H1 (cell line): ENCODE data around the gene CYP17A1. TPM values are rescaled to one million over a fixed set of nuclear protein-coding genes. Genes with fewer than 3 reads are reported as not detected.

Source experiments
- CTCF ChIA-PET: fragments of 300-600 bp; sonication (Branson Sonifier 250); formaldehyde crosslinking; loops from one replicate; lab custom pipeline; 2021; ENCODE audit not compliant: partially characterized antibody; lab: Charles Lee
- POLR2A ChIA-PET: fragments of 300-600 bp; sonication (Branson Sonifier 250); formaldehyde crosslinking; loops from one replicate; lab custom pipeline; 2021; ENCODE audit warnings: inconsistent platforms; ENCODE audit not compliant: partially characterized antibody; lab: Charles Lee
- DNase-seq, 2 experiments: peaks; one replicate each; pipeline versions ENCODE4 v3.0.0 to v3.0.0-alpha.2; 2010 to 2022; ENCODE audit warnings: low spot score in 2 of 2, low read depth in 1 of 2, mixed read lengths in 1 of 2
- FAIRE-seq: peaks from 2 replicates; lab custom pipeline; 2011; peaks lifted over from hg19 to GRCh38; lab: Jason Lieb, UNC
- H2AFZ ChIP-seq: 2 replicates; pipeline ENCODE4 v1.8.1; 2012; ENCODE audit warnings: low read length, inconsistent platforms
- H2AK5ac ChIP-seq: 2 replicates; pipeline ENCODE4 v1.6.1; 2013; ENCODE audit warnings: low read depth, low read length
- H2BK120ac ChIP-seq: replicated peaks from 2 replicates; pipeline ENCODE3; 2013; ENCODE audit warnings: low read depth, low read length, inconsistent platforms
- H2BK12ac ChIP-seq: 2 replicates; pipeline ENCODE4 v1.6.1; 2013; ENCODE audit warnings: low read depth, low read length
- H2BK15ac ChIP-seq: 2 replicates; pipeline ENCODE4 v1.6.1; 2013; ENCODE audit warnings: low read length
- H2BK20ac ChIP-seq: 2 replicates; pipeline ENCODE4 v1.6.1; 2013; ENCODE audit warnings: low read length
- H2BK5ac ChIP-seq: 2 replicates; pipeline ENCODE4 v1.6.1; 2013; ENCODE audit warnings: low read depth, low read length
- H3K14ac ChIP-seq: 2 replicates; pipeline ENCODE4 v1.6.1; 2013; ENCODE audit warnings: inconsistent platforms; ENCODE audit not compliant: insufficient read length
- H3K18ac ChIP-seq: 2 replicates; pipeline ENCODE4 v1.6.1; 2013; ENCODE audit warnings: low read length; ENCODE audit errors: extremely low read depth
- H3K23ac ChIP-seq: 2 replicates; pipeline ENCODE4 v1.6.1; 2013; ENCODE audit warnings: inconsistent platforms; ENCODE audit not compliant: insufficient read length
- H3K23me2 ChIP-seq: 2 replicates; pipeline ENCODE4 v1.6.1; 2013; ENCODE audit warnings: low read depth, low read length
- H3K27ac ChIP-seq: 2 replicates; pipeline ENCODE4 v1.6.1; 2011; ENCODE audit warnings: low read depth, low read length, inconsistent platforms
- H3K27me3 ChIP-seq, 4 experiments: replicated peaks in 1 of 4; 1 replicate in 1 of 4; 2 replicates in 3 of 4; pipeline versions ENCODE4 v1.6.1 to v1.8.1; 2011 to 2013; ENCODE audit warnings: low read length in 3 of 4, mild to moderate bottlenecking in 3 of 4, inconsistent platforms in 2 of 4, mixed read lengths in 2 of 4, moderate library complexity in 1 of 4; ENCODE audit not compliant: control insufficient read depth in 3 of 4, insufficient read depth in 3 of 4; ENCODE audit errors: extremely low read depth in 1 of 4
- H3K36me3 ChIP-seq, 4 experiments: 2 replicates each; pipeline versions ENCODE4 v1.6.1 to v1.8.1; 2011 to 2013; ENCODE audit warnings: mild to moderate bottlenecking in 4 of 4, low read length in 3 of 4, moderate library complexity in 2 of 4, control low read depth in 1 of 4, inconsistent platforms in 1 of 4; ENCODE audit not compliant: insufficient read depth in 4 of 4, control insufficient read depth in 2 of 4
- H3K4ac ChIP-seq: replicated peaks from 2 replicates; pipeline ENCODE3; 2013; ENCODE audit warnings: low read length, low read depth, mixed read lengths, inconsistent platforms; ENCODE audit not compliant: insufficient read length
- H3K4me1 ChIP-seq, 4 experiments: replicated peaks in 1 of 4; 1 replicate in 1 of 4; 2 replicates in 3 of 4; pipeline versions ENCODE4 v1.6.1 to v1.8.1; 2011 to 2013; ENCODE audit warnings: low read length in 3 of 4, inconsistent platforms in 2 of 4, mixed read lengths in 1 of 4; ENCODE audit not compliant: insufficient read depth in 4 of 4, control insufficient read depth in 3 of 4
- H3K4me2 ChIP-seq, 2 experiments: 2 replicates each; pipeline versions ENCODE4 v1.6.1 to v1.8.1; 2011 to 2013; ENCODE audit warnings: low read depth in 2 of 2, low read length in 2 of 2, control low read depth in 1 of 2, inconsistent platforms in 1 of 2, mild to moderate bottlenecking in 1 of 2; ENCODE audit not compliant: insufficient read depth in 1 of 2
- H3K4me3 ChIP-seq, 4 experiments: fragments of 200-600, 300-600 bp in 1 of 4; sonication (generic), shearing (Covaris generic), sonication (Bioruptor Twin) in 1 of 4; 2 replicates each; pipeline versions ENCODE4 v1.5.1 to v1.8.1; 2011 to 2016; ENCODE audit warnings: low read length in 4 of 4, low read depth in 3 of 4, control low read depth in 2 of 4, inconsistent platforms in 2 of 4, mild to moderate bottlenecking in 2 of 4, mixed read lengths in 1 of 4, moderate library complexity in 1 of 4; ENCODE audit not compliant: insufficient read depth in 2 of 4; ENCODE audit errors: extremely low read depth in 1 of 4
- H3K56ac ChIP-seq: replicated peaks from 2 replicates; pipeline ENCODE3; 2013; ENCODE audit warnings: low read depth, mild to moderate bottlenecking, mixed read lengths, low read length, inconsistent platforms; ENCODE audit not compliant: insufficient read length
- H3K79me1 ChIP-seq: 2 replicates; pipeline ENCODE4 v1.6.1; 2013; ENCODE audit warnings: low read depth, low read length, control low read depth
- H3K79me2 ChIP-seq, 2 experiments: 2 replicates each; pipeline versions ENCODE4 v1.6.1 to v1.8.1; 2012 to 2013; ENCODE audit warnings: low read length in 2 of 2, mild to moderate bottlenecking in 2 of 2, inconsistent platforms in 1 of 2; ENCODE audit not compliant: insufficient read depth in 2 of 2, control insufficient read depth in 1 of 2
- H3K9ac ChIP-seq, 4 experiments: replicated peaks in 1 of 4; 1 replicate in 1 of 4; 2 replicates in 3 of 4; pipeline versions ENCODE4 v1.6.1 to v1.8.1; 2011 to 2013; ENCODE audit warnings: low read depth in 3 of 4, low read length in 3 of 4, control low read depth in 2 of 4, mild to moderate bottlenecking in 2 of 4, moderate library complexity in 2 of 4, inconsistent platforms in 1 of 4; ENCODE audit errors: extremely low read depth in 1 of 4
- H3K9me3 ChIP-seq, 2 experiments: 2 replicates each; pipeline versions ENCODE4 v1.6.1 to v1.8.1; 2012 to 2013; ENCODE audit warnings: mild to moderate bottlenecking in 2 of 2, moderate library complexity in 2 of 2, control low read depth in 1 of 2, inconsistent platforms in 1 of 2, low read depth in 1 of 2, low read length in 1 of 2, mixed read lengths in 1 of 2; ENCODE audit not compliant: insufficient read depth in 2 of 2
- H4K20me1 ChIP-seq, 2 experiments: replicated peaks in 1 of 2; 2 replicates each; pipeline versions ENCODE3 to v1.8.1; 2011 to 2013; ENCODE audit warnings: inconsistent platforms in 2 of 2, low read length in 2 of 2, mild to moderate bottlenecking in 1 of 2; ENCODE audit not compliant: insufficient read depth in 2 of 2, control insufficient read depth in 1 of 2
- H4K5ac ChIP-seq: 2 replicates; pipeline ENCODE4 v1.6.1; 2013; ENCODE audit warnings: low read length, low read depth, mixed read lengths, inconsistent platforms; ENCODE audit not compliant: insufficient read length
- H4K8ac ChIP-seq: 2 replicates; pipeline ENCODE4 v1.8.0; 2013; ENCODE audit warnings: mild to moderate bottlenecking, moderate library complexity, low read length, inconsistent platforms; ENCODE audit not compliant: insufficient read depth; ENCODE audit errors: extremely low read depth
- H4K91ac ChIP-seq: replicated peaks from 2 replicates; pipeline ENCODE3; 2013; ENCODE audit warnings: low read length, mixed read lengths, inconsistent platforms; ENCODE audit not compliant: insufficient read length
- BRCA1 ChIP-seq: IDR thresholded peaks from 2 replicates; pipeline ENCODE4 v1.6.1; 2012; ENCODE audit warnings: low read depth, low read length, improper control_type of control experiment
- CREB1 ChIP-seq: IDR thresholded peaks from 2 replicates; pipeline ENCODE4 v1.6.1; 2012; ENCODE audit warnings: inconsistent platforms
- CTBP2 ChIP-seq: IDR thresholded peaks from 2 replicates; pipeline ENCODE4 v1.7.0; 2011; ENCODE audit warnings: borderline replicate concordance, mild to moderate bottlenecking, moderate library complexity, mixed read lengths, low read length; ENCODE audit not compliant: insufficient read depth, insufficient read length
- EGR1 ChIP-seq: IDR thresholded peaks from 2 replicates; pipeline ENCODE4 v1.6.1; 2011; ENCODE audit warnings: low read depth, low read length, borderline replicate concordance
- EZH2 ChIP-seq: fragments of 200-600 bp; sonication (generic); IDR thresholded peaks from 2 replicates; pipeline ENCODE4 v1.7.1; 2012; ENCODE audit warnings: low read depth, mild to moderate bottlenecking, moderate library complexity, low read length, inconsistent platforms; ENCODE audit not compliant: severe bottlenecking
- GABPA ChIP-seq: IDR thresholded peaks from 2 replicates; pipeline ENCODE4 v1.6.1; 2011; ENCODE audit warnings: mild to moderate bottlenecking, low read length, moderate library complexity, borderline replicate concordance; ENCODE audit not compliant: insufficient read depth
- KDM4A ChIP-seq: IDR thresholded peaks from one replicate; pipeline ENCODE4 v1.7.1; 2012; ENCODE audit warnings: low read depth, mild to moderate bottlenecking, moderate library complexity, low read length, inconsistent platforms; ENCODE audit not compliant: severe bottlenecking
- USF2 ChIP-seq: IDR thresholded peaks from 2 replicates; pipeline ENCODE4 v1.6.1; 2011; ENCODE audit warnings: low read length, improper control_type of control experiment
- WGBS, 2 experiments: shearing (Covaris generic) in 1 of 2; methylation state at CpG; one replicate each; pipeline versions ENCODE4 v1.1.6 to v1.1.7; 2013 to 2015; ENCODE audit warnings: low lambda C conversion rate in 2 of 2, mixed read lengths in 2 of 2, inconsistent platforms in 1 of 2, low coverage in 1 of 2, missing lambda C conversion rate in 1 of 2; ENCODE audit not compliant: insufficient replicate concordance in 2 of 2, insufficient coverage in 1 of 2, insufficient read length in 1 of 2; ENCODE audit errors: extremely low coverage in 1 of 2, missing lambda C conversion rate in 1 of 2; 5-methylcytosine and 5-hydroxymethylcytosine counted together
- polyA plus RNA-seq, 7 experiments: library from polyadenylated mRNA; depleted of rRNA in 3 of 7; stranded (reverse) in 5 of 7; unstranded in 2 of 7; fragments of >200 nt in 5 of 7; fragments of 200-250 nt in 2 of 7; gene quantifications; 1 replicate in 5 of 7; 2 replicates in 1 of 7; 4 replicates in 1 of 7; pipeline versions ENCODE4 v1.2.1 to v1.2.3, GENCODE V29; 2011 to 2013; ENCODE audit warnings: missing spikeins in 2 of 7, mixed read lengths in 2 of 7
- total RNA-seq: library from RNA; stranded (reverse); fragmentation: NEBNext Ultra II Directional; extraction: Animal tissue kit (Norgen Biotek cat#: 25700); gene quantifications from 2 replicates; pipeline ENCODE4 v1.2.1, GENCODE V29; 2021
- TF ChIP-seq, protein P1 (sequence below): IDR thresholded peaks from 2 replicates; pipeline ENCODE4 v1.6.1; 2011; ENCODE audit warnings: low read depth, mild to moderate bottlenecking, low read length; ENCODE audit not compliant: insufficient read depth

Gene CYP17A1
- total and polyA plus RNA-seq, 2 of the 8 experiments (the other 6 are each of a cell fraction or from before 2014, with no cell fraction given) = not detected

GRCh38 chr10:102795453-102796406 is 41.5 kb downstream of the CYP17A1 start:
- H3K4me3 ChIP-seq = no peak overlapping the region
- no peaks in the 10 kb centered on the region for H3K9me3 ChIP-seq
- no peak overlapping the region for H2BK20ac ChIP-seq
- H3K9ac ChIP-seq = no peak overlapping the region
- H2BK120ac ChIP-seq = no peak overlapping the region
- WGBS, 2 experiments = 85% methylated on average over 14 of the region's 15 CpGs; no CpG with 5 or more reads in 1 of the 2 experiments
- FAIRE-seq (no peak), DNase-seq (no peak)
- CTCF ChIA-PET = interaction anchor here (0.8 kb wide), 1 partner anchor 35 kb away, joined by 5 read pairs; no protein-coding TSS in a partner anchor
- TF ChIP-seq USF2 (no peak), GABPA (no peak), CTBP2 (no peak), EGR1 (no peak), BRCA1 (no peak), CREB1 (no peak), KDM4A (no peak), EZH2 (no peak)
- TF ChIP-seq, protein P1, sequence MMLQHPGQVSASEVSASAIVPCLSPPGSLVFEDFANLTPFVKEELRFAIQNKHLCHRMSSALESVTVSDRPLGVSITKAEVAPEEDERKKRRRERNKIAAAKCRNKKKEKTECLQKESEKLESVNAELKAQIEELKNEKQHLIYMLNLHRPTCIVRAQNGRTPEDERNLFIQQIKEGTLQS = no peak
- no peak overlapping the region for H2AFZ ChIP-seq
- H2BK15ac ChIP-seq = 0 out of 2 replicates have a peak overlapping the region, but pooled peaks have one; percentile 21
- no peak overlapping the region for H4K5ac ChIP-seq
- H3K27ac ChIP-seq = no peak overlapping the region
- no peak overlapping the region for H2BK5ac ChIP-seq
- H3K4ac ChIP-seq = no peak overlapping the region
- H3K4me1 ChIP-seq = peaks cover 7 to 14% (median 11%) of the 10 kb centered on the region in 4 experiments
- no peak overlapping the region for H2BK12ac ChIP-seq
- no peak overlapping the region for H4K91ac ChIP-seq
- no peak overlapping the region for H3K4me2 ChIP-seq
- no peaks in the 10 kb centered on the region for H4K20me1 ChIP-seq
- H2AK5ac ChIP-seq = no peak overlapping the region
- H3K56ac ChIP-seq = no peak overlapping the region
- H3K79me2 ChIP-seq = no peaks in the 10 kb centered on the region
- H3K14ac ChIP-seq = no peak overlapping the region
- H4K8ac ChIP-seq = no peak overlapping the region
- H3K23ac ChIP-seq = no peak overlapping the region
- H3K23me2 ChIP-seq = no peaks in the 10 kb centered on the region
- H3K79me1 ChIP-seq = no peaks in the 10 kb centered on the region
- H3K36me3 ChIP-seq = no peaks in the 10 kb centered on the region
- POLR2A ChIA-PET = interaction anchor here (0.6 kb wide), 1 partner anchor 1753 kb away, joined by 4 read pairs; no protein-coding TSS in a partner anchor
- H3K18ac ChIP-seq = no peak overlapping the region
- H3K27me3 ChIP-seq = no peaks in the 10 kb centered on the region
